Kidney tubule cell (primary cell): ENCODE results near the gene TRIM2.
A peak's percentile ranks its signal among the peaks of the same experiment; 100 is the strongest.

Source experiments
- DNase-seq: peaks from one replicate; pipeline ENCODE4 v3.0.0-alpha.2; 2018; ENCODE audit warnings: low spot score

The TRIM2 gene

DNA sequence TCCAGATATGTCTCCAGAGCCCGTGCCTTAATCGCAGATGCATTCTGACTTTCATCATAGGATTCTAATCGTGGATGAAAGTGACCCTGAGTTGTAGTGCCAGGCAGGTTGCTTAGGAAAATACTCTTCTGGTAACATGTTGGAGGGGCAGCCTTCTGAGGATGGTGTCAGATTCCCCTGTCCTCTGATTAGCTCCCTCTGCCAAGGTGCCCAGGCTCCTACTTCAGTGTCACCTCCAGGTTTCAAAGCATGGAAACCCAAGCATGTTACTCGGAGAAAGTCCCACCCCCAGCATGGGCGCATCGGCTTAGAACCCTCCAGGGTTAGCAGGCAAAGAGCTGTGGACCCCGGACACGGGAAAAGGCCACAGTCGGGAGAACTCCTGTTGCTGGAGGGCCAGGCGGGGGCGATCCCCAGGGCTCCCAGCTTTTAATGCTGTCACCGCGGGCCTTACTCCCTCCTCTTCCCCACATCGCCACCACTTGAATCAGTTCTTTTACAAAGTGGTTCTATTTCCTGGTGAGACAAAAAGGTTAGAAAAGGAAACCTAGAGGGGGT is 44.5 kb downstream of the TRIM2 start:
- no peak for DNase-seq

DNA sequence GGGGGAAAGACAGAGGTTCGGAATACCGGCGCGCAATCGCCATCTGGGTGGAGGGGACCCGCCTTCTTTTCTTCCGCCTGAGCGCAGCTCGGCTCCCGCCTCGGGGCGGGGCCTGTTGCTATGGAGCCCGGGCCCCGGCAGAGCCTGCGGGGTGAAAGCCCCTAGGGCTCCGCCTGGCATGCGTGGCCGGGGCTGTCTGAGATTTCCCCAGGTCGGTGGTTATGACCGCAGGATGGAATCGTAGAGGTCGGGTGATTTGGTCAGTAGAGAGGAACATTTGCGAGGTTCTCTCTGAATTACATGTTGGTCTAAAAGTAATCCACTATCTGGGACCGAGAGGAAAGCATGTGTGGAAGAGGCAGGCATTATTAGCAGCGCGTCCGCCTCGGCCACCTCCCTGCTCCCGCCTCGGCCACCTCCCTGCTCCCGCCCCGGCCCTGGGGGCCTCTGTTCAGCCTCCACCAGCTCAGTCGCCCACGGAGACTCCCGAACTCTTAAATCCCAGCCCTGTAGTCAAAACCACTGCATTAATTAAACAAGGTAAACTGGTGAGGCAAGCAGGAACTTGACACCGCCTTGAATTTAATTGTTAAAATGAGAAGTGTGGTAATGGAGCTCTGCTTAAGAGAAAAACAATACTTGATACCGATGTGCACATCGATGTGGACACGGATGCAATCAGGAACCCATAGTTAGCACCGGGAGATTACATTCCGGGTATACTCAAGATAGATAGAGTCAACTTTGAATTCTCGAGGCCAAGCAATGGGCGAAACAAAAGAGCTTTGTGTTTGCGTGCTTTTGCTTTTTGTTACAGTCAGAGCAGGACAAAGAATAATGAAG is 45.2 kb downstream of the TRIM2 start:
- DNase-seq, result peak; percentile 92

DNA sequence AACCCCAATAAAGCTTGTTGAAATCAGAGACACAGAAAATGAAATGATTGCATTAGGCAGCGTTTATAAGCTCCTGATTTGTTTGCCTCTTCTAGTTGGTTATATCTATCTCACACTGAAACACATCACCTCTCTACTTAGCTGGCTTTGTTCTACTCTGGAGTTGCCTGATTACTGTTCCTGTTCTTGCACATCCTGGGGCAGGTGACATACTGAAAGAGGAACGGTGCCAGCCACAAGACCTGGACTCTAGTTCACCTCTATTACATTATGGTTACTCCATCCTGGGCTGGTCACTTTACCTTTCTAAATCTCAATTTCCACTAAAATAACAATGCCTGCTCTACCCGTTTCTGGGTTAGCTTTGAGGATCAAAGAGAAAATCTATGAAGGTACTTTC is 47.9 kb downstream of the TRIM2 start:
- DNase-seq, result no peak

DNA sequence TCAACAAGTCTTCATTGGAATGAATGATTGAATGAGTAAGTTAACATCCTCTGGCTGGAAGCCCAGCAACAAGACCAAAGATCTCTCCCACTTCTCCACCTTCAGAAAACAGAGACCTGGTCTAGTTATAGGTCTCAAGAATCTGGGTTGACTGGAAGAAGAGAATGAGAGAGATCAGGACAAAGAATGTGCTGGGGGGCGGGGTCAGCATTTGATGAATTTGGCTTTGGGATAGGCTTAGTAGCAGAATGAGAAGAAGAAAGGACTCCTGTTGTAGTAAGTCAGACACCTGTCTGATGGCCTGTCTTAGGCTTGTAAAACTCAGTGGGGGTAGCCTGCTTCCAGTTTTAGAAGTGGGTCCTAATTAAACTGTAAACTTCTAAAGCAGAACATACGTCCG is 51.0 kb downstream of the TRIM2 start:
- no peak for DNase-seq

DNA sequence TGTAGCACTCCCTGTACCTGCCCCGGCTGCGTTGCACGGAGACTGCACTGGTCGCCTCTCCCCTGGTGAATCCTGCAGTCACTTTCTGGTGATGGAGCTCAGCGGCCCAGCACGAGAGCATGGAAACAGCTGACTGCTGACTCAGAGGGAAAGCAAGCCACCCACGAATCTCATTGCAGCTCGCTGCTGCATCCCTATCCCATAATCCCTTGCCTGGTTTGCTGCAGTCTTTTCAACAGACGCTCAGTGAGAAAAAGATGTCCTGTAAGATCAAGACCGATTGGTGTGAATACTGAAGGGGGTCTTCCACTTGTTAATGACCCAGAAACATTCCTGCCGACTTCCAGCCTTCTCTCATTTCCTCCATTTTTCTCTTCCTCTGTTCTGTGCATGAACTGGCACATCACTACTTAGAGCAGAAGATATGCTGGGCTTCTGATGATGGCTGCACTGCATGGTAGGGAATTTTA is 52.9 kb downstream of the TRIM2 start:
- peak; percentile 73 for DNase-seq

DNA sequence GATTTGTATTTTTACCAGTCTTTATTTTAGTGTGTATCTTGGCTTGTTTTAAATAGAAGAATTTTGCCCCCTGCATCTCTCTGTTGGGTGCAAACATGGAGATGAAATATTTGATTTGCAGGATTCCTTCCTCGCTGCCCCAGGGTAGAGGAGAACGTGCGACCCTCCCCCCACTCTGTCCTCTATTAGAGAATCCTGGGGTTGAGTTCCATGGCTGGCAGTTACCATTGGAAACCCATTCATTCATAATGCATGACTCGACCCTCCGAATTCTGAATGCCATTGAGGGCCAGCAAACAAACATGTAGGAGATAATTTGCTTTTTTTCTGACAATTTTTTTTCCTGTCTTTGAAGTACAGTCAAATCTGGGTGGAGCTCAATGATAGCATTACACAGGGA is 53.7 kb downstream of the TRIM2 start:
- no peak for DNase-seq

DNA sequence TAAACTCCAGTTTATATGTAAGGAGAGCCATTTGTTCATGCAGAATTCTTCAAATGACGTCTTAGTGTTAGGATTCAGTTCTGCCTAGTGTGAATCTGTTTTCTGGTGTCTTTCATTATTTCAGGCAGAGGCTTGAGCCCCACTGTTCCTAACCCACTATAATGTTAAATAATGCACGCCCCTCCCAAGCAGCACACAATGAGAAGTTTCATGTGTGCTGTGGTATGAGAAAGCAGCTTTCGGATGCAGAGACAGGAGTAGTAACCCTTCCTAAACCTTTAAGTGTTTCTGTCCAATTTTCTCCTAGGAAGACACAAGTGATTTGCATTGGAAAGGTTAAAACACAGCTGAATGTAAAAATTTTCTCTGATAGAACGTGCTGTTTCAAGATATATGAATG is 54.5 kb downstream of the TRIM2 start:
- DNase-seq, result no peak

DNA sequence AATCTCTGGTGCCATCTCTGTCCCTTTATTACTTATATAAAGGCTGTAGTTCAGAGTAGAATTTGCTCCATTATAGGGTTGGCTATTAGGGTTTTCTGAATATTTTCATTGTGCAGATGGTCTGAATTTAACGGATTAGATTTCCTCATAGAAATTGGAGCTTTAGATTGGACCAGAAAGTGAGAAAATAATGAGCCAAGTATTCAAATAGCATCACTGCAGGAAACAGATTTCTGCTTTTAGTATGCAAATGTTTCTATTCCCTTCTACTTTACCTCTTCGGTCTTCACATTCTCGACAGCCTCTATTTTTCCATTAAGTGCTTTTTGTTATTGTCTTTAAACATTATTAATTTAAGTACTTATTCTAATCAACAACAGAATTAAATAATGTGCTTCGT is 55.4 kb downstream of the TRIM2 start:
- DNase-seq, result no peak

DNA sequence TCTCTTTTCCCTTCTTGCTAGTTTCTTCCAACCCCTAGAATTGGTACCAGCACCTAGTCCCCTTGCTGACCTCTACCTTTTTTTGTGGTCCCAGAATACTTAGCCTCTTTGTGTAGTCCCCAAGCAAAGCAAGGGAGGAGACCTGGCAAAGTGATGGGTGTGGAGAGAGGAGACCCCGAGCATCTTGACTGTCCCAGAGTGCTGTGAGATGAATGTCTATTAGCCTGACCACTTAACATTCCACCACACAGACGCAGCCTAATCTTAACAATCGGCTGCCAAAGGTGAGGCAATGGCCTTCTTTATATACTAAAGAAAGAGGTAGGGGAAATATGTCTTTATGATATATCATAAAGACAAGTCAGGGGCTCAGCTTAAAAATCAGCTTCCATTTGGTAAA is 55.9 kb downstream of the TRIM2 start:
- no peak for DNase-seq

DNA sequence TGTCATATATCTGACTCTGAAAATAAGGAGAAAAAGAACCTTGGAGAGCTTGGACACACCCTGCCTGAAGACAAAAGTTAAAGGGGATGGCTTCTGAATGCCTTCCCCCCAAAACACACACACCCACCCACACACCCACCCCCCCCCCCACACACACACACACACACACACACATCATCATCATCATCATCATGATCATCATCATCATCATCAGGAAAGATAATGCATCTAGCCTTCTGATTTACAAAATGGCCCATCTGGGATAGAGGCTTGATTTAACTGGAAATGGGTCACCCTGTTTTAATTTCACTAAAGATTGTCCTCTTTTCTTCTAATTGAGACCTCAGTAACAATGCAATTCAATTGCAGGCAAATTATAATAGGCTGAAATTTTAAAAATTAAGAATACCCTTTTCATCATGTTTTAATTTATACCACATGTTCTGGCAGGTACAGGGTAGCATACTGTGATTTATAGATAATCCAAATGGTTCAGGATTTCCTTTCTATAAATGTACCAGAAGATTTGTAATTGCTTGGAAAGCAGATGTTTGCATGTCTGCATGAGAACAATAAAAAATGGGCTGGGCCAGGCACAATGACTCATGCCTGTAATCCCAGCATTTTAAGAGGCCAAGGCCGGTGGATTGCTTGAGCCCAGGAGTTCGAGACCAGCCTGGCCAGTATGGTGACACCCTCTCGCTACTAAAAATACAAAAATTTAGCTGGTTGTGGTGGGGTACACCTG is 56.5 kb downstream of the TRIM2 start:
- DNase-seq, result no peak

DNA sequence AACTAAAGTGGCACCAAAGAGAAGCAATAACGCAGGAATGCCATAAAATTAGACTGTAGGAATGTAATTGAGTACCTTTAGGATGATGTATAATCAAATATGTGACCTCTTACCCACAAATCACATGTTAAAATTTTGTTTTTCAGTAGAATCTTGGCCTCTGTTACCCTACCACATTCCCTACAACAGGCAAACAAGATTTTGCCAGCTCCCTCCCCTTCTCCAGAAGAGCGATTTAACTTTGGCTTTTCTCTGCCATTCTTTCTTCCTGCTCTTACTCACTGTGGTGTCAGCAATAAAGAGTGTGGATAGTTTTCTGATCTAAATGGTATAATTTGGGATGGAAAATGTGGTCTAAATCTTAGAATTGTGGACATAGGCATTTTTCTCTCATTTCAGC is 57.2 kb downstream of the TRIM2 start:
- no peak for DNase-seq

DNA sequence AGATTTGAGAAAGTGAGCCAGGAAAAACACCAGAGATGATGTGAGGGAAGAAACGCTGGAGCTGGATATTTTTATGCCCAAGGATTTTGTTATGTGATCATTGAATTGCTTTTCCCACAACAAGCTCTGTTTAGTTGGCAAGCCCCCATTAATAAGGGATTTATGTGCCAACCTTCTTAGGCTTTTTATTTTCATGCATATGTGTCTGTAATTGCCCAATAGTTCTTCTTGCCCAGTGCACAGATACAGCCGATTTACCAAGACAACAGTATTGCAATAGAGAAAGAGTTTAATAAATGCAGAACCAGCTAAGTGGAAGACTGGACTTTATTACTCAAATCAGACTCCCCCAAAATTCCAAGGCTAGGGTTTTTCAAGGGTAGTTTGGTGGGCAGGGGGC is 57.7 kb downstream of the TRIM2 start:
- DNase-seq, result no peak

DNA sequence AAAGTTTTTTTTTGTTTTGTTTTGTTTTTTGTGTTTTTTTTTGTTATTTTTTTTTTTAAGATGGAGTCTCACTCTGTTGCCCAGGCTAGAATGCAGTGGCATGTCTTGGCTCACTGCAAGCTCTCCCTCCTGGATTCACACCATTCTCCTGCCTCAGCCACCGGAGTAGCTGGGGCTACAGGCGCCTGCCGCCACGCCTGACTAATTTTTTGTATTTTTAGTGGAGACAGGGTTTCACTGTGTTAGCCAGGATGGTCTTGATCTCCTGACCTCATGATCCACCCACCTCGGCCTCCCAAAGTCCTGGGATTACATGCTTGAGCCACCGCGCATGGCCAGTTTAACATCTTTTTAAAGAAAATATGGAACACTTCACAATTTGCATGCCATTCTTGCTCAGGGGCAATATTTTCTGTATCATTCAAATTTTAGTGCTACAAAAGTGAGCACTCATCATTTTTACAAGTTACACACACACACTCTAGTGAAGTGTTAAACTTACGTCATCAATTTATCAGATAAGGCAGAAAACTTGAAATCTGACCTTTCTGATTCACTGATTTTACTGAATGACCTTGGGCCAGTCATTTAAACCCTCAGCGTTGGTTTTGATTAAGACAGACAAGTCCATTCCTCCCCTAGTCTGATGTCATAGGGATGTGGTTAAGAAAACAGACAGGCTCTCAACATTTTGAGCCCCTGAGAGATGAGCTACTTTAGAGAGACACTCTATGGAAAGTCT is 61.2 kb downstream of the TRIM2 start:
- DNase-seq, result peak; percentile 65

DNA sequence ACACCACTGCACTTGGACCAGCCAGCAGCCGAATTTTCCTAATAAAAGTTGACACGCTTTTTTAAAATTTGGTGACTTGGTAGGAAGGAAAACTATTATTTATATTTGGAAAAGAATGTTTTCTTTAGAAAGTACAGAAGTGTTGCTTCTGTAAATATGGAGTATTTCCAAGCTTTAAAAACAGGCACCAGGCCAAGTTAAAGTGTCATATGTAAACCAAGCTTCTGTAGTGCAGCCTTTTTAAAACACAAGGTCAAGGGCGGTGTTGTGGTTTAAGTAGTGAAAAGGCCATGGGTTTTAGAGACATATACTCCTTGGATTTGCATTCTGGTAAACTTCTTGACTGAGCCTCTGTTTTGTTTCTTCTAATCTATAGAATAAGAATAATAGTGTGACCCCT is 62.7 kb downstream of the TRIM2 start:
- DNase-seq, result no peak

DNA sequence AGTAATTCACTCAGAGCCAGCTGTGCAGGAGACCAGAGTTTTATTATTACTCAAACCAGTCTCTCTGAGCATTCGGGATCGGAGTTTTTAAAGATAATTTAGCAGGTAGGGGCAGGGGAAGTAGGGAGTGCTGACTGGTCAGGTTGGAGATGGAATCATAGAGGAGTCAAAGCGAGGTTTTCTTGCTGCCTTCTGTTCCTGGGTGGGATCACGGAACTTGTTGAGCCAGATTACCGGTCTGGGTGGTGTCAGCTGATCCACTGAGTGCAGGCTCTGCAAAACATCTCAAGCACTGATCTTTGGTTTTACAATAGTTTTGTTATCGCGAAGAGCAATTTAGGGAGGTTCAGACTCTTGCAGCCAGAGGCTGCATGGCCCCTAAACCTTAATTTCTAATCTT is 63.6 kb downstream of the TRIM2 start:
- DNase-seq, result no peak

DNA sequence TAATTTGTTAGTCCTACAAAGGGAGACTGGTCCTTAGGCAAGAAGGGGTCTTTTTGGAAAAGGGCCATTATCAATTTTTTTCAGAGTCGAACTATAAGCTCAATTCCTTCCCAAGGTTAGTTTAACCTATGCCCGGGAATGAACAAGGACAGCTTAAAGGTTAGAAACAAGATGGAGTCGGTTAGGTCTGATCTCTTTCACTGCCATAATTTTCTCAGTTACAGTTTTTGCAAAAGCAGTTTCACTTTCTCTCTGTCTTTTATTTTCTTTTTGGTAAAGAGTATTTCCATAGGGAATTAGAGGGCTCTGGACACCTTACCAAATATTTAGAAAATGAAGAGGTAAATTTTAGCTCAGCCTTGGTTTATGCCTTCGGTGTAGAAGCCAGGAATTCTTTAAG is 64.1 kb downstream of the TRIM2 start:
- DNase-seq, result no peak

DNA sequence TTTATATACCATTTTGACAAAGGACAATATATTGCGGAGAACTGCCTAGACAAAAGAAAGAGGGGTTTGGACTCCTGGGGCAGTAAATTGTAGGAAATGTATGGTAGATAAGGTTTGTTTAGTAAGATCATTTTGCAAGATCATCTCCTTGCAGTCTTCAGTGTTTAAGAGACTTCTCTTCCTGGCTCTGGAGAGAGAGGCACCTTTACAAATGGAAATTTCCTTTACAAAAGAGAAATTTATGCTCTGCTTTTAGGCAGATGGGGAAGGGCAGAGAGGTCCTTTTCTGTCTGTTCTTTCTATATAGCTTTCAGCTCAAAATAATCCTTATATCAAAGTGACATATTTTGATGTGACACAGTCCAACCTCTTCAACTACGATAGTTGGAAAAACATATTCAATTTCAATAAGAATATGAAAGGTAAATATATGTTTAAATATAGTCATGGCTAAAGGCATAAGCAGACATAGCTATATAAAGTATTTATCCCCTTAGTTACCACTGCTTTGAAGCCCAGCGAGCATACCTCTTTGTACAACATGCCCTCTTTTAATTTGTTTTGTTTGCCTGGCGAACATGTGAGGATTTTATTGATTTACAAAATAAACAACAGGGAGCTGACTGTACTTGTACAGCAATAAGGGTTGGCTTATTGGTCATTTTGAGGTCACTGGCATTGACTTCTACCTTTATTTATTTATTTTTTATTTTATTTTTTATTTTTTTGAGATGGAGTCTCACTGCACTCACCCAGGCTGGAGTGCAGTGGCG is 65.2 kb downstream of the TRIM2 start:
- no peak for DNase-seq

DNA sequence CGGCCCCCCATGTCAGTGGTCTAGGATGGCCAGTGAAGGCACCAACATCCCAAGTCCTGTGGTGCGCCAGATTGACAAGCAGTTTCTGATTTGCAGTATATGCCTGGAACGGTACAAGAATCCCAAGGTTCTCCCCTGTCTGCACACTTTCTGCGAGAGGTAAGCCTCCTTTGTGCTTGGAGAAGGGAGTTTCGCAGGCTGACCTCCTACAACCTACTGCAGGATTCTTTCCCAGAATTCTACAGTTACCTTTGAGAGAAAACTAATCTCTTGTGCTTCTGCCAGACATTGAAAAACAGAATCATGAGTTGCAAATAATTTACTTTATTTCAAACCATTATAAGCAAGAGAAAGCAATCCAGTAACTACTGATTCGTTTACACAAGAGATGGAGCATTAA is 66.1 kb downstream of the TRIM2 start:
- no peak for DNase-seq

DNA sequence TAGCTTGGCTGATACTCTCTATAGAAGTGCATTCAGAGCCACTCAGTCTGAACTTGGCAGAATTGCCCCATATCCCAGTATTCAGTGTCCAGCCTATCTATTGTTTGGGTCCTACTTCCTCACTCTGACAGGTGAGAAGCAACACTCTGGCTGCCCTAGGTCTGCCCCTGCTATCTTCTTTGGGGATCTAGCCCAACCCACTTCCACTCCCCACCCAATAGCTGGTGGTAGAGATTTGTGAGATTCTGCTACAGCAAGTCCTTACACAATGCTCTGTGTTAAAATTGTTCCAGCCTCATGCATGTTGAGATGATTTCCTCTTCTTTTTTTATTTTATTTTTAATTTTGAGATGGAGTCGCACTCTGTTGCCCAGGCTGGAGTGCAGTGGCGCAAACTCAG is 67.6 kb downstream of the TRIM2 start:
- no peak for DNase-seq

DNA sequence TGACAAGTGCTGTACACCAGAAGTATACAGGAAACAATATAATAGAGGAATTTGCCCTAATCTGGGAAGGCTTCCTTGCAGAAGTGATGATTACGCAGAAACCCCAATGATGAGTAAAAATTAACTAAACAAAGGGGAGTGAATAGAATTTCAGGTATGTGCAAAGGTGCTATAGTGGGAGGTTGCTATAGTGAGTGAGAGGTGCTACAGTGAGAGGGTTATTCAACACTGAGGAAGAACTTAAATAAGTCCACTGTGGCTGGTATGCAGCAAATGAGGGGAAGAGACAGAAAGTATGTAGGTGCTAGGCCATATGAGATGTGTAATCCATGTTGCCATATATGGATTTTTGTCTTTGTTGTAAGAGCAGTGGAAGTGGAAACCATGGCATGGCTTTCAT is 69.5 kb downstream of the TRIM2 start:
- peak; percentile 77 for DNase-seq

DNA sequence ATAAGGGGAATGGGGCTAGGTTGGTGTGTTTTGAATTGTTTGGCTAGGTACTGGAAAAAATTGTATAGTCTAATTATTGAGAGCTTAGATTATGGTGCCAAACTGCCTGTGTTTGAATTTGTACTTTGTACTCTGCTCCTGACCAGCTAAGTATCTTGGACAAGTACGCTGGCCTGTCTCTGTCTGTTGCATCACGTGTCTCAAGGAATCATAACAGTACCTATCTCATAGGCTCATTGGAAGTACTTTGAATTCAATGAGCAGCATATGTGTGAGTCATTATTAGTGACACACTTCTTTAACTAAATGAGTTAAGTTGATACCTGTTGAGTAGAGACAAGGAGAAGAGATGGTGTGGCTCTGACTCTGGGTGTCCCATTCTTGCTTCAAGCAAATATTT is 70.7 kb downstream of the TRIM2 start:
- peak; percentile 72 for DNase-seq
